ENCODE measurements around the gene MAST4. TPM values are rescaled to one million over a fixed set of nuclear protein-coding genes. Genes with fewer than 3 reads are reported as not detected.

The MAST4 gene
- total RNA-seq, 1 experiment from 2014 or later: 26.5 TPM

GRCh38 chr5:66923457-66923856 lies 327.3 kb downstream of the MAST4 start:
- ChIA-PET POLR2A (no interaction called here), CTCF (interaction anchor here (0.7 kb wide), 1 partner anchor 108 kb away, joined by 3 read pairs; no protein-coding TSS in a partner anchor)
- TF ChIP-seq CTCF (IDR thresholded peaks at IDR 0.05; ENCODE audit: unreplicated experiment): no peak
- Mint-ChIP-seq H3K27me3 (ENCODE audit: insufficient read depth, unreplicated experiment) (no peaks in the 10 kb centered on the region), H3K27ac (ENCODE audit: low read depth, unreplicated experiment) (no peak overlapping the region), H3K9me3 (ENCODE audit: unreplicated experiment) (no peaks in the 10 kb centered on the region), H3K36me3 (ENCODE audit: insufficient read depth, unreplicated experiment) (no peaks in the 10 kb centered on the region), H3K4me3 (ENCODE audit: unreplicated experiment) (no peak overlapping the region), H3K4me1 (ENCODE audit: insufficient read depth, unreplicated experiment) (no peaks in the 10 kb centered on the region)
- intact Hi-C loops (cut with micrococcal nuclease): no loop called here
- no TSS peak for BruUV-seq (replicated peaks)
- no peak for DNase-seq (ENCODE audit: unreplicated experiment)

- no peaks in the 10 kb centered on the region for H3K9me3 Mint-ChIP-seq (ENCODE audit: unreplicated experiment)
- intact Hi-C loops (cut with micrococcal nuclease): no loop called here
- no peak for DNase-seq (ENCODE audit: unreplicated experiment)
- no peak overlapping the region for H3K4me3 Mint-ChIP-seq (ENCODE audit: unreplicated experiment)
- ChIA-PET POLR2A (no interaction called here), CTCF (no interaction called here)
- no peak for TF ChIP-seq CTCF (IDR thresholded peaks at IDR 0.05; ENCODE audit: unreplicated experiment)
- BruUV-seq (replicated peaks): no TSS peak
- no peak overlapping the region for H3K27ac Mint-ChIP-seq (ENCODE audit: low read depth, unreplicated experiment)
- no peaks in the 10 kb centered on the region for H3K27me3 Mint-ChIP-seq (ENCODE audit: insufficient read depth, unreplicated experiment)
- H3K4me1 Mint-ChIP-seq (ENCODE audit: insufficient read depth, unreplicated experiment): no peaks in the 10 kb centered on the region
- H3K36me3 Mint-ChIP-seq (ENCODE audit: insufficient read depth, unreplicated experiment): no peaks in the 10 kb centered on the region
These were observed 327.7 kb downstream of the MAST4 start for GRCh38 chr5:66923922-66924321.

GRCh38 chr5:66927140-66927539 lies 330.9 kb downstream of the MAST4 start:
- CTCF ChIA-PET: interaction anchor here (0.6 to 1.3 kb wide), 2 partner anchors 13 to 16 kb away, joined by 3 read pairs; no protein-coding TSS in a partner anchor
- Mint-ChIP-seq H3K4me3 (ENCODE audit: unreplicated experiment) (no peak overlapping the region), H3K27ac (ENCODE audit: low read depth, unreplicated experiment) (no peak overlapping the region), H3K27me3 (ENCODE audit: insufficient read depth, unreplicated experiment) (no peaks in the 10 kb centered on the region), H3K36me3 (ENCODE audit: insufficient read depth, unreplicated experiment) (no peaks in the 10 kb centered on the region), H3K4me1 (ENCODE audit: insufficient read depth, unreplicated experiment) (no peaks in the 10 kb centered on the region), H3K9me3 (ENCODE audit: unreplicated experiment) (no peaks in the 10 kb centered on the region)
- intact Hi-C loops (cut with micrococcal nuclease): no loop called here
- POLR2A ChIA-PET: interaction anchor here (1.2 kb wide), 1 partner anchor 44 kb away, joined by 4 read pairs; no protein-coding TSS in a partner anchor
- BruUV-seq (replicated peaks): no TSS peak
- DNase-seq (ENCODE audit: unreplicated experiment): no peak
- no peak for TF ChIP-seq CTCF (IDR thresholded peaks at IDR 0.05; ENCODE audit: unreplicated experiment)

GRCh38 chr5:66929281-66929680 lies 333.1 kb downstream of the MAST4 start:
- Mint-ChIP-seq H3K9me3 (ENCODE audit: unreplicated experiment) (no peaks in the 10 kb centered on the region), H3K4me1 (ENCODE audit: insufficient read depth, unreplicated experiment) (peaks cover 10% of the 10 kb centered on the region), H3K36me3 (ENCODE audit: insufficient read depth, unreplicated experiment) (no peaks in the 10 kb centered on the region), H3K27me3 (ENCODE audit: insufficient read depth, unreplicated experiment) (no peaks in the 10 kb centered on the region), H3K27ac (ENCODE audit: low read depth, unreplicated experiment) (no peak overlapping the region), H3K4me3 (ENCODE audit: unreplicated experiment) (no peak overlapping the region)
- CTCF ChIA-PET: interaction anchor here (0.9 kb wide), 1 partner anchor 229 kb away, joined by 3 read pairs; no protein-coding TSS in a partner anchor
- DNase-seq (ENCODE audit: unreplicated experiment): no peak
- TF ChIP-seq CTCF (IDR thresholded peaks at IDR 0.05; ENCODE audit: unreplicated experiment): no peak
- no TSS peak for BruUV-seq (replicated peaks)
- POLR2A ChIA-PET: interaction anchor here (1.3 kb wide), 1 partner anchor 11 kb away, joined by 5 read pairs; no protein-coding TSS in a partner anchor
- intact Hi-C loops (cut with micrococcal nuclease): no loop called here
